HG03558 (cell line): ENCODE measurements around the gene IL13.

ENCODE experiments used
- ATAC-seq: cut with Tn5 transposase; IDR thresholded peaks from one replicate; pipeline ENCODE4 v1.9.1; 2021; ENCODE audit warnings: moderate number of reproducible peaks; ENCODE audit not compliant: unreplicated experiment; ENCODE audit errors: extremely low read depth

Gene IL13

GRCh38 chr5:132669455-132669820 lies 11.5 kb downstream of the IL13 start:
- ATAC-seq = no peak

GRCh38 chr5:132669966-132670882 lies 12.3 kb downstream of the IL13 start:
- no peak for ATAC-seq

- no peak for ATAC-seq
Observed at GRCh38 chr5:132671000-132671399, 13.0 kb downstream of the IL13 start.

- no peak for ATAC-seq
Observed at GRCh38 chr5:132673488-132673887, 15.5 kb downstream of the IL13 start.

GRCh38 chr5:132673939-132674630 lies 16.1 kb downstream of the IL13 start, which contains the start of gene IL4:
TSS of gene IL4 (plus strand) at chr5:132673989. CDS start at chr5:132674051, 62 bp downstream.
- no peak for ATAC-seq

GRCh38 chr5:132674671-132675506 lies 16.9 kb downstream of the IL13 start:
- ATAC-seq = peak; percentile 58

- no peak for ATAC-seq
Observed at GRCh38 chr5:132675936-132676689, 18.1 kb downstream of the IL13 start.

GRCh38 chr5:132677191-132677590 lies 19.2 kb downstream of the IL13 start:
- ATAC-seq = no peak

GRCh38 chr5:132677682-132678400 lies 19.9 kb downstream of the IL13 start:
- no peak for ATAC-seq

- ATAC-seq = no peak
Observed at GRCh38 chr5:132678735-132679134, 20.8 kb downstream of the IL13 start.

GRCh38 chr5:132679166-132679565 lies 21.2 kb downstream of the IL13 start:
- no peak for ATAC-seq

- ATAC-seq = no peak
Observed at GRCh38 chr5:132679717-132680380, 21.9 kb downstream of the IL13 start.

- no peak for ATAC-seq
Observed at GRCh38 chr5:132680780-132681475, 23.0 kb downstream of the IL13 start.

GRCh38 chr5:132681476-132681831 lies 23.5 kb downstream of the IL13 start:
- ATAC-seq = no peak

- no peak for ATAC-seq
Observed at GRCh38 chr5:132681983-132682382, 24.0 kb downstream of the IL13 start.

GRCh38 chr5:132684491-132684890 lies 26.5 kb downstream of the IL13 start:
- ATAC-seq = no peak

GRCh38 chr5:132684922-132685720 lies 27.1 kb downstream of the IL13 start:
- ATAC-seq = no peak
